ENCODE measurements around the gene SYCE1.
"Not testable (repeated sequence)": the region's sequence is repeated elsewhere in the genome, so short reads cannot be mapped to it uniquely, and the experiment has no call there.

SYCE1 gene

GRCh38 chr10:133555521-133555920 lies 9.9 kb downstream of the SYCE1 start:
- no peak for DNase-seq (ENCODE audit: low spot score)

GRCh38 chr10:133554600-133554999 lies 10.8 kb downstream of the SYCE1 start:
- no peak for DNase-seq (ENCODE audit: low spot score)

- DNase-seq (ENCODE audit: low spot score), result no peak
Measured at GRCh38 chr10:133544506-133544905, 20.9 kb downstream of the SYCE1 start.

GRCh38 chr10:133541441-133541975 lies 23.9 kb downstream of the SYCE1 start:
- not testable (repeated sequence) for DNase-seq (ENCODE audit: low spot score)

- no peak for DNase-seq (ENCODE audit: low spot score)
Measured at GRCh38 chr10:133537546-133538545, 27.5 kb downstream of the SYCE1 start.

- DNase-seq (ENCODE audit: low spot score), result no peak
Measured at GRCh38 chr10:133536198-133536597, 29.2 kb downstream of the SYCE1 start.

GRCh38 chr10:133534417-133534816 lies 31.0 kb downstream of the SYCE1 start:
- DNase-seq (ENCODE audit: low spot score), result no peak

- no peak for DNase-seq (ENCODE audit: low spot score)
Measured at GRCh38 chr10:133532871-133533270, 32.5 kb downstream of the SYCE1 start.

- DNase-seq (ENCODE audit: low spot score), result no peak
Measured at GRCh38 chr10:133530506-133530905, 34.9 kb downstream of the SYCE1 start.

GRCh38 chr10:133529576-133529946 lies 35.8 kb downstream of the SYCE1 start:
- DNase-seq (ENCODE audit: low spot score), result no peak

GRCh38 chr10:133528845-133529575 lies 36.4 kb downstream of the SYCE1 start:
- no peak for DNase-seq (ENCODE audit: low spot score)

- DNase-seq (ENCODE audit: low spot score), result no peak
Measured at GRCh38 chr10:133528296-133528844, 37.0 kb downstream of the SYCE1 start.

GRCh38 chr10:133527771-133528271 lies 37.6 kb downstream of the SYCE1 start:
- DNase-seq (ENCODE audit: low spot score), result no peak

- no peak for DNase-seq (ENCODE audit: low spot score)
Measured at GRCh38 chr10:133526957-133527588, 38.3 kb downstream of the SYCE1 start, which contains the start of gene CYP2E1. CYP2E1 (plus strand) TSS chr10:133527363; CDS start chr10:133527396, 33 bp downstream.

- DNase-seq (ENCODE audit: low spot score), result no peak
Measured at GRCh38 chr10:133525444-133525843, 39.9 kb downstream of the SYCE1 start.

GRCh38 chr10:133523631-133524203 lies 41.7 kb downstream of the SYCE1 start:
- DNase-seq (ENCODE audit: low spot score), result no peak

- peak; percentile 88 for DNase-seq (ENCODE audit: low spot score)
Measured at GRCh38 chr10:133520193-133520738, 45.1 kb downstream of the SYCE1 start.

- not testable (repeated sequence) for DNase-seq (ENCODE audit: low spot score)
Measured at GRCh38 chr10:133518517-133518916, 46.9 kb downstream of the SYCE1 start.

- no peak for DNase-seq (ENCODE audit: low spot score)
Measured at GRCh38 chr10:133516057-133516456, 49.3 kb downstream of the SYCE1 start.

GRCh38 chr10:133515471-133515870 lies 49.9 kb downstream of the SYCE1 start:
- DNase-seq (ENCODE audit: low spot score), result no peak

Measured in CD4-positive, alpha-beta T cell treated with Interleukin-6 at 100 ng/mL for 8 hours (primary cell).